ACHN (cell line): ENCODE data around the gene COL5A1.

Experiments used
- DNase-seq: peaks from one replicate; pipeline ENCODE4 v3.0.0-alpha.2; 2015
- in situ Hi-C: cut with HindIII; loops from 2 replicates; pipeline ENCODE4 v1.10.0; 2017; ENCODE audit warnings: low sequenced_read_pairs, low pct_ligation_motif_present, low pct_unique_long_range_greater_than_20kb

Gene COL5A1

GRCh38 chr9:134623258-134624066 is 18.1 kb upstream of the COL5A1 start:
- in situ Hi-C loops = no loop called here
- no peak for DNase-seq

- DNase-seq = no peak
- in situ Hi-C loops = no loop called here
Observed at GRCh38 chr9:134624137-134624591, 17.4 kb upstream of the COL5A1 start.

GRCh38 chr9:134624621-134625181 is 16.9 kb upstream of the COL5A1 start:
- in situ Hi-C loops = no loop called here
- no peak for DNase-seq

GRCh38 chr9:134625361-134626068 is 16.1 kb upstream of the COL5A1 start:
- in situ Hi-C loops = no loop called here
- no peak for DNase-seq

- in situ Hi-C loops = no loop called here
Observed at GRCh38 chr9:134626069-134626423, 15.6 kb upstream of the COL5A1 start.

GRCh38 chr9:134626571-134627416 is 14.8 kb upstream of the COL5A1 start:
- DNase-seq = no peak
- in situ Hi-C loops = no loop called here

More at GRCh38 chr9:134626069-134626423, 15.6 kb upstream of the COL5A1 start:
- DNase-seq = no peak

- in situ Hi-C loops = no loop called here
- DNase-seq = no peak
Observed at GRCh38 chr9:134627417-134628353, 13.9 kb upstream of the COL5A1 start.

GRCh38 chr9:134628354-134628736 is 13.3 kb upstream of the COL5A1 start:
- in situ Hi-C loops = no loop called here
- no peak for DNase-seq

GRCh38 chr9:134629061-134629585 is 12.5 kb upstream of the COL5A1 start:
- no peak for DNase-seq

GRCh38 chr9:134629586-134630392 is 11.8 kb upstream of the COL5A1 start:
- no peak for DNase-seq
- in situ Hi-C loops = no loop called here

More at GRCh38 chr9:134629061-134629585, 12.5 kb upstream of the COL5A1 start:
- in situ Hi-C loops = no loop called here

GRCh38 chr9:134630393-134630790 is 11.2 kb upstream of the COL5A1 start:
- DNase-seq = no peak

GRCh38 chr9:134630861-134631260 is 10.7 kb upstream of the COL5A1 start:
- in situ Hi-C loops = no loop called here
- no peak for DNase-seq

More at GRCh38 chr9:134630393-134630790, 11.2 kb upstream of the COL5A1 start:
- in situ Hi-C loops = no loop called here

GRCh38 chr9:134631881-134632280 is 9.7 kb upstream of the COL5A1 start:
- in situ Hi-C loops = no loop called here

GRCh38 chr9:134632329-134632728 is 9.3 kb upstream of the COL5A1 start:
- no peak for DNase-seq
- in situ Hi-C loops = no loop called here

More at GRCh38 chr9:134631881-134632280, 9.7 kb upstream of the COL5A1 start:
- no peak for DNase-seq

- in situ Hi-C loops = no loop called here
- no peak for DNase-seq
Observed at GRCh38 chr9:134633362-134634142, 8.1 kb upstream of the COL5A1 start.

- in situ Hi-C loops = no loop called here
- no peak for DNase-seq
Observed at GRCh38 chr9:134634176-134634575, 7.4 kb upstream of the COL5A1 start.
